ENCODE results near the gene PHLDB1. TPM values are rescaled to one million over a fixed set of nuclear protein-coding genes. Genes with fewer than 3 reads are reported as not detected.

Gene PHLDB1
- total RNA-seq, 2 donors from 2014 or later, result 45.9 to 54.9 TPM

- WGBS, 2 experiments (ENCODE audit: insufficient coverage in 1 of 2, insufficient read length in 1 of 2), result 92 to 93% methylated on average over 7 to 8 of the region's 8 CpGs
Observed at GRCh38 chr11:118662401-118663271, 55.2 kb downstream of the PHLDB1 start.

GRCh38 chr11:118663381-118663780, 56.0 kb downstream of the PHLDB1 start:
- peaks cover 14% of the 10 kb centered on the region for H3K4me1 Mint-ChIP-seq
- H3K27me3 Mint-ChIP-seq (ENCODE audit: insufficient read depth), result peaks cover 1% of the 10 kb centered on the region
- H3K4me3 Mint-ChIP-seq, result no peak overlapping the region
- 87 to 93% methylated on average over 3 to 4 of the region's 4 CpGs for WGBS, 2 experiments (ENCODE audit: insufficient coverage in 1 of 2, insufficient read length in 1 of 2)
- Histone ChIP-seq H3K36me3 (ENCODE audit: control insufficient read depth, insufficient read depth, low read length) (no peaks in the 10 kb centered on the region), H3K4me3 (ENCODE audit: low read length) (no peak overlapping the region), H3K27ac (ENCODE audit: low read depth, low read length) (no peak overlapping the region), H3K9ac (ENCODE audit: extremely low read depth, low read length, poor library complexity, severe bottlenecking) (no peak overlapping the region), H3K4me1 (ENCODE audit: control insufficient read depth, insufficient read depth, low read length) (no peaks in the 10 kb centered on the region), H3K27me3 (ENCODE audit: control insufficient read depth, insufficient read depth, low read length, poor library complexity, severe bottlenecking) (no peaks in the 10 kb centered on the region), H3K9me3 (ENCODE audit: control insufficient read depth, low read length) (no peaks in the 10 kb centered on the region)
- no peaks in the 10 kb centered on the region for H3K9me3 Mint-ChIP-seq
- H3K36me3 Mint-ChIP-seq (ENCODE audit: low read depth), result no peaks in the 10 kb centered on the region
- H3K27ac Mint-ChIP-seq, result no peak overlapping the region
- no peak for DNase-seq
- TF ChIP-seq CTCF (conservative IDR thresholded peaks at IDR 0.05), result no peak

More at GRCh38 chr11:118662401-118663271, 55.2 kb downstream of the PHLDB1 start:
- H3K27ac Mint-ChIP-seq, result no peak overlapping the region
- no peaks in the 10 kb centered on the region for H3K36me3 Mint-ChIP-seq (ENCODE audit: low read depth)
- TF ChIP-seq CTCF (conservative IDR thresholded peaks at IDR 0.05), result no peak
- Histone ChIP-seq H3K9me3 (ENCODE audit: control insufficient read depth, low read length) (no peaks in the 10 kb centered on the region), H3K27ac (ENCODE audit: low read depth, low read length) (no peak overlapping the region), H3K4me1 (ENCODE audit: control insufficient read depth, insufficient read depth, low read length) (no peaks in the 10 kb centered on the region), H3K36me3 (ENCODE audit: control insufficient read depth, insufficient read depth, low read length) (no peaks in the 10 kb centered on the region), H3K27me3 (ENCODE audit: control insufficient read depth, insufficient read depth, low read length, poor library complexity, severe bottlenecking) (no peaks in the 10 kb centered on the region), H3K4me3 (ENCODE audit: low read length) (no peak overlapping the region), H3K9ac (ENCODE audit: extremely low read depth, low read length, poor library complexity, severe bottlenecking) (no peak overlapping the region)
- H3K4me3 Mint-ChIP-seq, result no peak overlapping the region
- H3K9me3 Mint-ChIP-seq, result no peaks in the 10 kb centered on the region
- H3K4me1 Mint-ChIP-seq, result peaks cover 14% of the 10 kb centered on the region
- peaks cover 1% of the 10 kb centered on the region for H3K27me3 Mint-ChIP-seq (ENCODE audit: insufficient read depth)
- peak; percentile 52 for DNase-seq

GRCh38 chr11:118663902-118664301, 56.5 kb downstream of the PHLDB1 start:
- no peak for TF ChIP-seq CTCF (conservative IDR thresholded peaks at IDR 0.05)
- H3K27ac Mint-ChIP-seq, result no peak overlapping the region
- no peaks in the 10 kb centered on the region for H3K27me3 ChIP-seq (ENCODE audit: control insufficient read depth, insufficient read depth, low read length, poor library complexity, severe bottlenecking)
- H3K9me3 Mint-ChIP-seq, result no peaks in the 10 kb centered on the region
- no peaks in the 10 kb centered on the region for H3K36me3 Mint-ChIP-seq (ENCODE audit: low read depth)
- H3K9me3 ChIP-seq (ENCODE audit: control insufficient read depth, low read length), result no peaks in the 10 kb centered on the region
- no peaks in the 10 kb centered on the region for H3K36me3 ChIP-seq (ENCODE audit: control insufficient read depth, insufficient read depth, low read length)
- peaks cover 12% of the 10 kb centered on the region for H3K4me1 Mint-ChIP-seq
- no peak for DNase-seq
- H3K4me1 ChIP-seq (ENCODE audit: control insufficient read depth, insufficient read depth, low read length), result no peaks in the 10 kb centered on the region
- no peak overlapping the region for H3K27ac ChIP-seq (ENCODE audit: low read depth, low read length)
- H3K4me3 ChIP-seq (ENCODE audit: low read length), result no peak overlapping the region
- H3K4me3 Mint-ChIP-seq, result no peak overlapping the region
- H3K9ac ChIP-seq (ENCODE audit: extremely low read depth, low read length, poor library complexity, severe bottlenecking), result no peak overlapping the region
- H3K27me3 Mint-ChIP-seq (ENCODE audit: insufficient read depth), result peaks cover 1% of the 10 kb centered on the region
- WGBS, 2 experiments (ENCODE audit: insufficient coverage in 1 of 2, insufficient read length in 1 of 2), result 73 to 81% methylated on average over 3 of the region's 3 CpGs
